Stimulated activated CD4-positive, alpha-beta T cell treated with anti-CD3 and anti-CD28 coated beads, Interleukin-4, amount 100 ng/mL, for 4 hours (primary cell): ENCODE data around the gene SSC5D.
A peak's percentile ranks its signal among the peaks of the same experiment; 100 is the strongest.
"Not testable (repeated sequence)": the region's sequence is repeated elsewhere in the genome, so short reads cannot be mapped to it uniquely, and the experiment has no call there.

Source experiments
- DNase-seq, 2 experiments: peaks; one replicate each; pipeline ENCODE4 v3.0.0-alpha.2; 2020

SSC5D gene

DNA sequence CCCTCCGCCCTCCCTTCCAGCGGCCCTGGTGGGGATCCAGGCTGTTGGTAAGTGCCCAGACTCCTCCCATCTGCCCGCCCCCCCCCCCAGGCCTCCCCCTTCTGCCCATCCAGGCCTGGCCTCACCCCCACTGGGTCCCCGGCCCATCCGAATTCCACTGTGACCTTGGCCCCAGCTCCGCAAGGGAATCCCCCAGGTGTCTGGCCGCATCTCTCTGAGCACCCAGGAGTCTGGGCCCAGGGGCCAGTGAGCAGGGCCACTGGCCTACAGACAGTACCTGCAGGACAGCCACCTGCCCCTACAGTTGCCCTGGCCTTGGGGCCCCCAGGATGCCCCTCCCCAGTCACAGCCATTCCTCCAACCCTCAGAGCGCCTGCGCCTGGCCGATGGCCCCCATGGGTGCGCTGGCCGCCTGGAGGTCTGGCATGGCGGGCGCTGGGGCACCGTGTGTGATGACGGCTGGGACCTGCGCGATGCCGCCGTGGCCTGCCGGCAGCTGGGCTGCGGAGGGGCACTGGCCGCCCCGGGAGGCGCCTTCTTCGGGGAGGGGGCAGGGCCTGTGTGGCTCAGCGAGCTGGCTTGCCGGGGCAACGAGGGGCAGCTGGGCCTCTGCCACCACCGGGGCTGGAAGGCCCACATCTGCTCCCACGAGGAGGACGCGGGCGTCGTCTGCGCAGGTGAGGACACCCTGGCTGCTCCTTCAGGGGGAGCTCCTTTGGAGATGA lies 912 bp downstream of the SSC5D start:
- no peak for DNase-seq

DNA sequence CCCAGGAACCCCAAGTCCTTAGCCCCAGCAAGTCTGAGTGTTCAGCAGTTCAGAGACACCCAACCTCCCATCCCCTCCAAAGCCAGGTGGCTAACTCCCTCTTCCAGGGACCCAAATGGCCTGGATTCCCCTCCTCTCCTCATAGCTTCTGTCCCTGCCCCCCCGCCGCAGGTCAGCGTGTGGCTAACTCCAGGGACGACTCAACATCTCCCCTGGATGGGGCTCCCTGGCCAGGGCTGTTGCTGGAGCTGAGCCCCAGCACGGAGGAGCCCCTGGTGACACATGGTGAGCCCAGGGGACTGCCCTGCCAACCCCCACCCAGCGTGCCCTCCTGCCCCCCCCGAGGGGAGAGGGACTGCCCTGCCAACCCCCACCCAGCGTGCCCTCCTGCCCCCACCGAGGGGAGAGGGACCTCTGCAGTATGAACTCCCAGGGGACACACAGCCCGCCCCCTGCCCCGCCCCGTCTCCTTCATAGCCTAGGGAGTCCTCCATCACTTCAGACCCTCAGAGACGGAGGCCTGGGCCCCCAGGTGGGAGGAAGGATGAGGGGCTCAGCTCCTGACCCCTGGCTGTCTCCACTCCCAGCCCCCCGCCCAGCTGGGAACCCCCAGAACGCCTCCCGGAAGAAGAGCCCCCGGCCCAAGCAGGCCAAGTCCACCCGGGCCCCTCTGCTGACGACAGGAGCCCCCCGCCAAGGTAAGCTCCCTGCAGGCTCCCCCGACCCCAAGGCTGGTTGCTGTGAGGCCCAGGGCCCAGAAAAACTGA lies 1.7 kb downstream of the SSC5D start:
- no peak for DNase-seq

DNA sequence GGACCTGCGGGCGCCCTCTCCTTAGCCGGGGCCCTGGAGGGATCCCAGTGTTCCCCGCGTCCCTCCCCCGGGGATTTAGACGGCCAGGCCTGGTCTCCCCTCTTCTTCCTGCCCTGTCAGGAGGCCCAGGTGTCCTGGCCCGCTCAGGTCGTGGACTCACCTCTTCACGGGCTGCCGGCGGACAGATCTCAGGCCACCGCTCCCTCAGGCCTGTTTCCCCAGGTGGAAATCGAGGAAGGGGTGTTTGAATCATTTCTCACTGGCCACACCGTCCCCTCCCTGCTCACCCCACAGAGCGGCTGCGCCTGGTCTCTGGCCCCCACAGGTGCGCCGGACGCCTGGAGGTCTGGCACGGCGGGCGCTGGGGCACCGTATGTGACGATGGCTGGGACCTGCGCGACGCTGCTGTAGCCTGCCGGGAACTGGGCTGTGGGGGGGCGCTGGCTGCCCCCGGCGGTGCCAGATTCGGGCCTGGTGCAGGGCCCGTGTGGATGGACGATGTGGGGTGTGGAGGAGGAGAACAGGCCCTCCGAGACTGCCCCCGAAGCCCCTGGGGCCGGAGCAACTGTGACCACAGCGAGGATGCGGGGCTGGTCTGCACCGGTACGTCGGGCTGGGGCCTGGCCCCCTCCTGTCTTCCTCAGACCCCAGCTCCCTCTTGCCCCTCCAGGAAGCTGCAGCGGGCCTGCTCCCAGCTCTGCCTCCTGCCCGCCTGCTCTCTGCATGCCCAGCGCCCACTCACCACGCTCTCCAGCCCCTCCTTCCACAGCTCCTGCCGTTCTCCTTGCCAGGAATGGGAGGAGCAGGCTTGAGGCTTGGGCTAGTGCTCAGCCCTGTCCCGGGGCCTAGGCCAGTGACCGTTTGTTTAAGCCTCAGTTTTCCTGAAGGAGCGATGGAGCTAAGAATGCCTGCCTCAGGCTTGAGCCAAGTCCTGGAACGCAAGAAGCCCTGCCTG lies 2.5 kb downstream of the SSC5D start:
- no peak for DNase-seq

DNA sequence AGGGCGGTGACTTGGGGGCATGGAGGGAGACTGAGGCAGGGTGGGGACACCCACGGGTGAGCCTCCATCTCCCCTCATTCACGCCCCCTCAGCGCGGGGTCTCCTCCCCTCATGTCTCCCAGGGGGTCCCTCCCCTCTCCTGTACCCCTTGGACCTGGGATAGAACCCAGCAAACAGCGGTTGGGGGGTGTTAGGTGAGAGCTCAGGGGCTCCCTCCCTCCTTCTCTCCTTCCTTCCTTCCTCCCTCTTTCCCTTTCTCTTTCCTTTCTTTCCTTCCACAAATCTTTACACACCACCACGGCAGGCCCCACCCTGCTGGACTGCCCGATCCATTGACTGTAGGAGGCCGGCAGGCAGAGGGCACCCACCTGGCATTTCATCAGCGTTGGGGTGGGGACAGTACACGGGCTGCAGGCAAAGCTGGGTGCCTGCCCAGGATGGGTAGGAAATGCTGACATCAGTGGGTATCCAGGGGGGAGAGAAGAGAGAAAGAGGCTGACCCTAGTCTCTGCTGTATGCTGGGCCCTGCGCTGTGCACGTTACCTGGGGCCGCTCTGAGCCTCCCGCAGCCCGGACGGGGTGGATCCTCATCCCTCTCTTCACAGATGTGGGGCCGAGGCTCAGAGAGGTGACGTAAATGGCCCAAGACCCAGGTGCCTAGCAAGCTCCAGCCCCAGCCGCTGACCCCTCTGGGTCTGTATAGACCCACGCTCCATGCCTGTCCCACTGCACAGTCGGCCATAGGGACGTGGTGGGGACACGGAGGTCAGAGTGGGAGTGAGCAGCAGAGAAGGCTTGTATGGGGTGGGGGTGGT lies 3.5 kb downstream of the SSC5D start:
- DNase-seq, result no peak

GRCh38 chr19:55492362-55492944 lies 4.2 kb downstream of the SSC5D start:
- DNase-seq, result no peak

GRCh38 chr19:55493052-55493644 lies 4.9 kb downstream of the SSC5D start:
- DNase-seq, result no peak

DNA sequence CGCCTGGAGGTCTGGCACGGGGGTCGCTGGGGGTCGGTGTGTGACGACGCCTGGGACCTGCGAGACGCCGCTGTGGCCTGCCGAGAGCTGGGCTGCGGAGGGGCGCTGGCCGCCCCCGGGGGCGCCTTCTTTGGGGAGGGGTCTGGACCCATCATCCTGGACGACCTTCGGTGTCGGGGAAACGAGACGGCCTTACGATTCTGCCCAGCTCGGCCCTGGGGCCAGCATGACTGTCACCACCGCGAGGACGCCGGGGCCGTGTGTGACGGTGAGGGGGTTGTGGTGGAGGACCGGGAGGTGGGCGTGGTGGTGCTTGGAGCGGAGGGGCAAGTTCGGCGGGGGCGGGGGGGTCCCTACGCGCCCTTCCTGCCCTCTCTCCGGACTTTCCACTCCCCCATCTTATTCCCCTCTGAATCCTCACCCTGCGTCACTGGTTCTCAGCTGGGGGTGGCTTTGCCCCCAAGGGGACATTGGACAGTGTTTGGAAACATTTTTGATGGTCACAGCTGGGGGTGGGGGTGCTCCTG lies 5.5 kb downstream of the SSC5D start:
- DNase-seq, result no peak

DNA sequence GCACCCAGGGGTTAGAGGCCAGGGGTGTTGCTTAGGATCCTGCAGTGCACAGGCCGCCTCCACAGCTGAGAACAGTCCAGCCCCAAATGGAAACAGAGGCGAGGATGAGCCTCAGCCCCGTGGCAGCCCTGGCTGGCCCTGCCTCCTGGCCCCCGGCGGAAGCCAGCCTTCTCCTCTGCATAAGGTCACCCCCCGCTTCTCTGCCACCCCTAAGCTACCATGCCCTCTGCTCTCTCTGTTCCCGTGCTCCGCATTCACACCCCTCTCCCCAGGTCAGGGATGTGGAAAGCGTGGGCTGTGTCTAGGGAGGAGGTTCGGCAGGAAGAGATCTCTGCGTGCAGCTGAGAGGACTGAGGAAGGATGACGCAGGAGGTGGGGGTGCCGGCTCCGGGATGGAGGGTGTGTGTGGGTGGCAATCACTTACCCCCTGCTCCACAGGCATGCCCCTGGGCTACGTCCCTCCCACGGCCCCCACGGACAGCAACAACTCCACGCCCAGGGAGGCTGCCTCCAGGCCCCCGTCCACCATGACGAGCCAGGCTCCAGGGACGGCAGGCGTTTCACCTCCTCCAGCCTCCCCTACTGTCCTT lies 6.0 kb downstream of the SSC5D start:
- DNase-seq, result no peak

GRCh38 chr19:55495646-55496349 lies 7.6 kb downstream of the SSC5D start:
- DNase-seq, result no peak

DNA sequence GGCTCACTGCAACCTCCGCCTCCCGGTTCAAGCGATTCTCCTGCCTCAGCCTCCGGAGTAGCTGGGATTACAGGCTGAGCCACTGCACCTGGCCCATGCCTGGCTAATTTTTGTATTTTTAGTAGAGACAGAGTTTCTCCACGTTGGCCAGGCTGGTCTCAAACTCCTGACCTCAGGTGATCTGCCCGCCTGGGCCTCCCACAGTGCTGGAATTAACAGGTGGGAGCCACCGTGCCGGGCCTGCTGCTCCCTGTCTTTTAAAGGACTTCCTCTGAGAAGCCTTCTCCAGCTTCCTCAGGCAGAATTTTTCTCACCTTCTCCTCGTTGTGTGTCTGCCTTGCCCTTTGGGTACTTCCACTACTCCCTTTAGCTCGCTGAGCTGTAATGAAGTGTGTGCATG lies 8.6 kb downstream of the SSC5D start:
- DNase-seq, result not testable (repeated sequence)

DNA sequence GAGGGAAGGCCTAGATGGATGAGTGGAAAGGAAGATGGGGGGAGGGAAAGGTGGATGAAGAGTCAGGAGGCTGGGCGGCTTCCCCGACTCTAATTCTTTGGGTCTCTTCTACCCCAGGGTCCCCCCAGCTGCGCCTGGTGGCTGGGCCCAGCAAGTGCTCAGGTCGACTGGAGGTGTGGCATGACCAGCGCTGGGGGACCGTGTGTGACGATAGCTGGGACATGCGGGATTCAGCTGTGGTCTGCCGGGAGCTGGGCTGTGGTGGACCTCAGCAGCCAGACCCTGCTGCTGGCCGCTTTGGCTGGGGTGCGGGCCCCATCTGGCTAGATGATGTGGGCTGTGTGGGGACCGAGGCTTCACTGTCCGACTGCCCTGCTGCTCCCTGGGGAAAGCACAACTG lies 9.5 kb downstream of the SSC5D start:
- no peak for DNase-seq

- DNase-seq, result no peak
These were observed 10.1 kb downstream of the SSC5D start for GRCh38 chr19:55498246-55498840.

DNA sequence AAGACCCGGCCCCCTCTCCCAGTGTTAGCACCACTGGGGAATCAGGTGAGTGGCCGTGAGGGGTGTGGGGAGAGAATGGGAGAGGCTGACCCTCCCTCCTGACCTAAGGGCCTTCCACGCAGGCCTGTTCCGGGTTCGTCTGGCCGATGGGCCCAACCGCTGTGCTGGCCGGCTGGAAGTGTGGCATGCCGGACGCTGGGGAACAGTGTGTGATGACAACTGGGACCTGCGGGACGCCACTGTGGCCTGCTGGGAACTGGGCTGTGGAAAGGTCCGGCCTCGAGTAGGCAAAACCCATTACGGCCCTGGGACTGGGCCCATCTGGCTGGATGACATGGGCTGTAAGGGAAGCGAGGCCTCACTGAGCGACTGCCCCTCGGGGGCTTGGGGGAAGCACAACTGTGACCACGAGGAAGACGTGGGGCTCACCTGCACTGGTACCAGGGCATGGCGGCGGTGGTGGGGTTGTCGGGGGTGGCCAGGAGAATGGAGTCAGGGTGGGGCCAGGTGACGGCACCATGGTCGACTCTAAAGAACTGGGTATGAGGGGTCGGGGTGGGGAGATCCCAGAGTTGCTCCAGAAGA lies 12.2 kb downstream of the SSC5D start:
- DNase-seq, result no peak

DNA sequence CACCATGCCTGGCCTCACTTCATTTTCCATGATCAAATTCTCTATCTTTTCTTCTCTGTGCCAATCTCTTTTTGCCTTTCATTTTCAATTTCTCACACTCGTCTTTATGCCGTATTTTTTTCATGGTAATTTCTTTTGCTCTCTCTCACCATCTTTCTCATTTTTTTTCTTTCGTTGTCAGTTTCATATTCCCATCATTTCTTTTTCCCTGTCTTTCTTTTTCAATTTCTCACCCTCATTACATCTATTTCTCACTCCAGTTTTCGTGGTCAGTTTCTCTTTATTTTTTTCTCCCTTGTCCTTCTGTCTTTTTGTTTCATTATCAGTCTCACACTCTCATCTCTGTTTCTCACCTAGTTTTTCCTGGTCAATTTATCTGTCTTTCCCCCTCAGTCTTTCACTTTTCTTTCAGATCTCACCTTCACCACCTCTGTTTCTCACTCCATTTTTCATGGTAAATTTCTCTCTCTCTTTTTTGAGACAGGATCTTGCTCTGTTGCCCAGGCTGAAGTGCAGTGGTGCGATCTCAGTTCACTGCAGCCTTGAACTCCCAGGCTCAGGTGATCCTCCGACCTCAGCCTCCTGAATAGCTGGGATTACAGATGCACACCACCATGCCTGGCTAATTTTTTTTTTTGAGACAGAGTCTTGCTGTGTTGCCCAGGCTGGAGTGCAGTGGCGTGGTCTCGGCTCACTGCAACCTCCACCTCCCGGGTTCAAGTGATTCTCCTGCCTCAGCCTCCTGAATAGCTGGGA lies 14.1 kb downstream of the SSC5D start:
- no peak for DNase-seq

DNA sequence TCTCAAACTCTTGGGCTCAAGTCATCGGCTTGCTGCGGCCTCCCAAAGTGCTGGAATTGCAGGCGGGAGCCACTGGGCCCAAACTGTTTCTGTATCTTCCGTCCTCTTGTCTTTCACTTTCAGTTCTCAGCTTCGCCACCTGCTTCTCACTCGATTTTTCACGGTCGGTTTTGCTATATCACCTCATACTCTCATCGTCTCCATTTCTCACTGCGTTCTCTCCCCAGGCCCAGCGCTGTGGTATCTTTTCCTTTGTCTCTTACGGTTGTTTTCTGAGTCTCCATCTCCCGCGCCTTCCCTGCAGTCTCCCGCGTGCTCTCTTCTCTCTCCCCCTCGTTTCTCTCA lies 14.9 kb downstream of the SSC5D start:
- DNase-seq, result no peak

- DNase-seq, result peak; percentile 89 to 96
These were observed 15.4 kb downstream of the SSC5D start for GRCh38 chr19:55503502-55504251.

GRCh38 chr19:55504252-55504603 lies 16.0 kb downstream of the SSC5D start:
- DNase-seq, result no peak

DNA sequence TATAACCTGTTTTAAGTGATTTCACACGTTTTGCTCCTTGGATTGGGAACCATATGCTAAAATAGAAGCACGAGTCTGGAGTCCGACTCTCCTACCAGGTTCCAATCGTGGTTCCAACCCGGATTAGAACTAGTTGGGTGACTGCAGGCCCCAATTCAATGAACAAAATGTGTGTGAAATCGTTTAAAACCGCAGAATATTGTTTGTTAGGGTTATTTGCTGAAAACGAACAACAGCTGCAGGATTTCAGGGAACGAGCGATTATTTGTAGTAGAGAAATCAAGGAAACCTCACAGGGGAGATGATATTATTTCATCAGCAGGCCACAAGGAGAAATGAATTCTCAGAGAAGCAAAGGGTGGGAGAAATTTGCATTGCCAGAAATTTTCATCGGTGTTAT lies 16.7 kb downstream of the SSC5D start:
- DNase-seq, result no peak
